Hippocampal formation (tissue), 2 donors: ENCODE results near the gene SNCAIP.
"Not testable (repeated sequence)": the region's sequence is repeated elsewhere in the genome, so short reads cannot be mapped to it uniquely, and the experiment has no call there.

ENCODE experiments used
- DNase-seq, 2 donors: peaks; one replicate each; lab custom pipeline; 2025; lab: John Stamatoyannopoulos, UW

The SNCAIP gene

DNA sequence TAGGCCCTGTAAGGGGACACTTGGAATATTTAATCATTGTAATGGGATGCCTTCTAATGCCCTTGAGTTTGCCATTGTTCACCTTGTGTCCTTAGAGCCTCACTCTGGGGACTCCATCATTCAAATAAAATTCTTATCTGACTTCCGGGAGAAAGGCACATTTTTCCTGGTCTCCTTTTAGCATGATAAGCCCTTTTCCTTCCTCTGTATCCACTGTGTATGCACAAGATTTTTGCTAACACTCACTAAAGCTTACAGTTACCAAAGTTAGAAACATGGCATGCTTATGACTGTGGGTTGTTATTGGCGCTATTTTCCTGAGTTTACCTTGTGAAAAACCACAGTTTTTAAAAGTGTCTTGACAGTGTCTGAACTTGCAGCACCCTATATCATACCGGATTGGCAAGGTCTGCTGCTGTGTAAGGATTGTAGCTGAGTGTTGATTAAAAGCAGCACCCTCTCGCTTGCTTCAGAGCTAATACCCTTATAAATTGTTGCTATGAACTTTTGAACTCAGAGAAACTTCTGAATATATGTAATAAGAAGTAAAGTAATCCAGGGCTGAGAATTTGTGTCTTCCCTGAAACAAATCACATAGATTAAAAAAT, 46.4 kb downstream of the SNCAIP start:
- no peak for DNase-seq

DNA sequence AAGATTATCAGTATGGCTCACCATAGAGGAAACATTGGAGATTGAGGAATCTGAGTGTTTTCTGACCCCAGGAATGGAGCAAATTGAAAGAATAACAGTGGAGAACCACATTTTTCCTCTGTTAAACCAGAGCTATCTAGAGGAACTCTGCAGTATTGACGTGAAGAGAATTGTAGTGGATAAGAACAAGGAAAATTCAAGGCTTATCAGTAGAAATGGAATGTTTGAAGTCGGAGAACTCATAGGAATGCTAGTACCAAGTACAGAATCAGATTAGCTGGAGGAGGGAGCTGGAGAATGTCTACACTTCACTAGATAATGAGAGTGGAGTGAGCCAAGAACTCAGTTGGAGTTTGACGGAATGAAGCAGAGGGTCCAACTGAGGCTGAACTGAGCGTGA, 50.3 kb downstream of the SNCAIP start:
- no peak for DNase-seq

DNA sequence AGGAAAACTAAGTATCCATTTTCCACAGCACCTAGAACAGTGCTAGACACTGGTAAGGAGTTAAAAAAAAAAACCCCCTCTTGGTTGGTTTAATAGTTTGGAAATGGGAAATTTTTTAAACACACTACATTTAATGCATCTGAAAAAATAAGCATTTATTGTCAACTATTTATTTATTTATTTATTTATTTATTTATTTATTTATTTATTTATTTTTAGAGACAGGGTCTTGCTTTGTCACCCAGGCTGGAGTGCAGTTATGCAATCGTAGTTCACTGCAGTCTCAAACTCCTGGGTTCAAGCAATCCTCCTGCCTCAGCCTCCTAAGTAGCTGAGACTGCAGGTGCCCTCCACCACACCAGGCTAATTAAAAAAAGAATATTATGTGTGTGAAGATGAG, 51.6 kb downstream of the SNCAIP start:
- no peak for DNase-seq

DNA sequence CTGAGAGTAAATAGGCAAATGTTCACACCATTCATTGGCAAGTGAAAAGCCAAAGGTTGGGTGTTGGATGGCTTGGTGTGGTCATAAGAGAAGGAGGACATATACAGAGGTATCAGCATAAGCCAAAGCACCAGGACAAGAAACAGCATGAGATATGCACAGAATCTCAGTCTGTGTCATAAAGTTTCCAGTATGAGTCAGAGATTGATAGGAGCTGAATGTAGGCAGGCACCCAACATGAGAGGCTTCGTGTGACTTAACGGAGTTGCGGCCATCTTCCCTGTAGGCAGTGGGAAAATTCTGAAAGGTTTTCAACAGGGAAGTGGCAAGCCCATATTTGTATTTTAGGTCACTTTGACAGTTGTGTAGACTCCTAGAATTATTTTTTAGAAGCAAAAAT, 54.5 kb downstream of the SNCAIP start:
- DNase-seq: no peak

DNA sequence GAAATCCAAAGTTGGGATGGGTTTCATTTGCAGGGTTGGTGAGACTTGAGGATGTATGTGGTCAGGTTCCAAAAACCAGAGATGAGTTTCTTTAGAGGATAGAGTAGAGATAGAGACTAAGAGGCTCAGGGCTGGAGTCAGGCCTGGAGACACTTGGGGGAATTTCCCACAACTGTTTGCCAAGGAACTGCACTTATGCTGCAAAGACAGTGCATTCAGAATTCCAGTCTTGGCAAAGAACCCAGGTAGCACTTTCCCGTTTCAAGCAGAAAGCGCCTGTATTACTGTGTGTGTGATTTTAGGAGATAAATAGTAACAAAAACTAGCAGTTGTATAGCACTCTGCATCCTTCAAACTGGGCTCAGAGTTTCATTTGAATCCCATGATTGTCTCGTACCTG, 55.4 kb downstream of the SNCAIP start:
- no peak for DNase-seq

DNA sequence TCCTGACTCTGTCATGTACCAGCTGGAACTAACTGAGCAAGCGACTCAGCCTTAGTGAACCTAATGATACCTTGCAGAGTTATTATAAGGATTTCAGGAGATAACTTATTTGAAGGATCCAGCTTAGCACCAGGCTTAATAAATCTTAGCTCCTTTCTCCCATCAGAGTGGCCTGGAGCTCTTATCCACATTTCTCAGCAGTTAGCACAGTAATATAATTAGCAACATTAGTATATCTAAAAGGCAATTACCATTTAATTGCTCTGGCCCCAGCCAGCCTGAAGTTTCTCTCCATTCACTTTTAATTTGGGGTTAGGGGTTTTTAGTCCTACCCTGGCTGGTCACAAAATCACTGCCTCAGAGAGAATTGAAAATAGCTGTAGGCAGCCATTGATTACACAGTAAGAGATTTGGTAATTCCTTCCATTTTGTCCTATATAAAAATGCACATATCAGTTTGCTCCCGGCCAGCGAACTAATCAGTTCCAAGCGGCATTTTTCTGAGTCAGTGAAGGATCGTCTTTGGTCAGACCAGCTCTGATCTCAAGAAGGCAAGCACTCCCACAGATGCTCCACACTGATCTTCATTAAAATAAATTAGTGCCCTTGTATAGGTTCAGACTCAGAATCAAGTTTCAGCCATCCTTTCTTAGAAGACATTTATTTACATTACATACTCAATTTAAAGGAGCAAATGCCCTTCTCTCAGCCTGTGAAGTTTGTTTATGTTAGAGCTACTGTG, 56.6 kb downstream of the SNCAIP start:
- DNase-seq: no peak

DNA sequence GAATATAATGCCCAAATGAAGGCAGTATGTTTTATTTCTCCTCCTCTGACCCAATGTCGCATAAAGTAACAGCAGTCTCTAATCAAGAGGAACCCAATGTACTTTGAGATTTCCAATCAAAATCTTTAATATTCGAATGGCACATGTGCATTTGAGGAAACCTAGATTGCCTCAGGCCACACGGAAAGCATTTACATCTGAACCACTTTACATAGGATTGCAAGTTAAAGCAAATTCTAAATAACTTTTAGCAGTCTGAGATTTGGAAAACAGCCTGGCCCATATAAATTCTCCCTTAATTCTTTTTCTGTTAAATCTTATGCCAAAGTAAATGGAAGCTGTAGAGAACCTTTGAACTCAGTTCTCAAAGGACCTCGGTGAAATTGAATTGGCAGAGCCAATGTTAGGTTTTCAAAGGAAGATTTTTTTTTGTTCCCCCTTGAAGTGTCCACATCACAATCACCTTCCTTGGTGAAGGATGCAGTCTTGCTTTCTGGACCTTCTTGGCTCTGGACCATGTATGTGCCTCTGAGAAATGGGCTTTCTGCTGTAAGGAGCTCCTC, 57.3 kb downstream of the SNCAIP start:
- DNase-seq: no peak

DNA sequence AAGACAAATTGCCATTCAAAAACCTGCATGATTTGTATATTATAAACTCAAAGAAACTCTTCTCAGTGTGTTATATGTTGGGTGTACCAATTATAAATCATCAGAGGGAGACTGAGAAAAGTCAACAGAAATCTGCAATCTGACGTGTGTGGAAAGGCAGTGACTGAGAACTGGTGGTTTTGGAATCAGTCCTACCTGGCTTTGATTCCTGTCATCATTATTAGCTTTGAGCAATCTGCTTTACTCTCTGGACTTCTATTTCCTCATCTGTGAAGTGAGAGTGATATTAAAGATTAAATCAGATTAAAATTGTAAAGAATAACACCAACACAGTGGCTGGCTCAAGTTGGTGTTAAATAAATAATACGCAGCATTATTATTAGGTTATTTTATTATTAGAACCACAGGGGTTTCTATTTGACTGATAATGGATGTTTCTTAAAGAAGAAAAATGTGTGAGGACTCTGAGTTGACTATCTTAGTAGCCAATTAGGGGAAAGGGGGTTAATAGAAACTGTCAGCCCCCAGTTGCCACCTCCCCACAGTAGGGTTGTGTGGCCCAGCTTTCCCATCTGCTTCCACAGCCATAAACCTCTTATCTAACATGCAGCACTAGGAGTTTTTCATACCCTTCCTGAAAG, 59.6 kb downstream of the SNCAIP start:
- no peak for DNase-seq

DNA sequence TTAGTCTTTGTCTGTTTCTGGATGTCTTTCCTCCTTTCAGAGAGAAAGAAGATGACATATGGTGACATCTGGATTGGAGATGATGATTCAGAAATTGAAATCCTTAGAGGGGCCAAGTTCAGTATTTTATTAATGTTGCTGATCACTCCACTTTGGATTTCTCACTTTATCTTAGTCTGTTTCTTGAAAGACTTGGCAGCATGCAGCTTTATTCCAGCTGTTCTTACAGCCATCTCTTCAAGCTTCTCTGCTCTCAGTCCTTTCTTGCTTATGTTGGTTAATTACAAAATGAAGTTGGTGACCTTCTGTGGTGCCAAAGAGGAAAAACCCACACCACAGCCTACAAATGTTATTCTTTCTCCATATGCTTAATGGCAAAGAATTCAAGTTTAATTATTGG, 62.1 kb downstream of the SNCAIP start:
- no peak for DNase-seq

DNA sequence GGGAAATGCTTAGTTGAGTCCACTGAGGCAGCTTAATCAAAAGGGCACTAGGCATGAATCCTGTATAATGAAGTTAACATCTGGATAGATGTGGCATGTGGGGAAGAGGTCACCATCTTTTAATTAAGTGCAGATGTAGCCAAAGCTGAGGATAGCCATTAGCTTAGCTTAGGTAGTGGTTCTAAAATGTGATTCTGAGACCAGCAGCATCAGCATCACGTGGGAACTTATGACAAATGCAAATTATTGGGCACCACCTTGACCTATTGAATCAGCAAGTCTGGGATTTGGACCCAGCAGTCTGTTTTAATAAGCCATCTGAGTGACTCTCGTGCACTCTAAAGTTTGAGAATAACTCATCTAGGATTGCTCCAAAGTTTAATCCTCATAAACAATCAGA, 63.8 kb downstream of the SNCAIP start:
- DNase-seq: no peak

DNA sequence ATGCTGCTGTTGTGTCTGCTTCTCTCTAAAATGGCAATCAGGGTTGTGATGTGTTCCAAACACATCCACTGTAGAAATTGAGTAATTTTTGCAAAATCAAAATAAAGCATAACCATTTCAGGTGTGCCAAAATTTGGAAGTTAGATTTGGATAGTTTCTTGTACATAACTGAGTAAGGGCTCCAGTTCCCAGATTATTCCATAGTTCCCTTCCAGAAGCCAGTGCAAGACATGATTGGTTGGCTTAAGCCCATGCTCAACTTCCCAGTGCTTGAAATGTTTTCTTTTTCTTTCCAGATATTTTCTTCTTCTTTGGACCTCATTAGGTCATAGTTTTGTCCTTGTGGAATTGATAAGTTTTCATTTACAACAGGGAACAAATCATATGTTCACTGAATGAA, 64.2 kb downstream of the SNCAIP start:
- no peak for DNase-seq

DNA sequence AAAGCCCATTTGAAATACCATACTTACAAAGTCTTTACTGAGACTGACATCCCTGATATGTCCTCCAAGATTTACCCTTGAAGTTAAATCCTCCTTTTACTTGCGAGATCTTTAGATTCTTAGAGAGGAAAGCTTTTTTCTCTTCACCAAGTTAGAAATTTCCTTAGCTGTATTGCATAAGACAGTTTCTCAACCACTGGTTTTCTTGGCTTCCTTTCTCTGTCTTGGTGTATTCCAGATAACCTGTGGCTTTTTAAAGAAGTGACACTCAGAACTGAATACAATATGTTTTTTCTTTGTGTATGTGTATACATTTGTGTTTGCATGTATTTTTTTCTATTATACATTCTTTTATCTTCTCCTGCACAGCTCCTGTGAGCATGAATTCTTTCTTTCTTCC, 65.0 kb downstream of the SNCAIP start:
- no peak for DNase-seq

DNA sequence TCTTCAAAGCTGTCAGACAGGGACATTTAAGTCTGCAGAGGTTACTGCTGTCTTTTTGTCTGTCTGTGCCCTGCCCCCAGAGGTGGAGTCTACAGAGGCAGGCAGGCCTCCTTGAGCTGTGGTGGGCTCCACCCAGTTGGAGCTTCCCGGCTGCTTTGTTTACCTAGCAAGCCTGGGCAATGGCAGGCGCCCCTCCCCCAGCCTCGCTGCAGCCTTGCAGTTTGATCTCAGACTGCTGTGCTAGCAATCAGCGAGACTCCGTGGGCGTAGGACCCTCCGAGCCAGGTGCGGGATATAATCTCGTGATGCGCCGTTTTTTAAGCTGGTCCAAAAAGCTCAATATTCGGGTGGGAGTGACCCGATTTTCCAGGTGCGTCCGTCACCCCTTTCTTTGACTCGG, 70.9 kb downstream of the SNCAIP start:
- DNase-seq: not testable (repeated sequence)

DNA sequence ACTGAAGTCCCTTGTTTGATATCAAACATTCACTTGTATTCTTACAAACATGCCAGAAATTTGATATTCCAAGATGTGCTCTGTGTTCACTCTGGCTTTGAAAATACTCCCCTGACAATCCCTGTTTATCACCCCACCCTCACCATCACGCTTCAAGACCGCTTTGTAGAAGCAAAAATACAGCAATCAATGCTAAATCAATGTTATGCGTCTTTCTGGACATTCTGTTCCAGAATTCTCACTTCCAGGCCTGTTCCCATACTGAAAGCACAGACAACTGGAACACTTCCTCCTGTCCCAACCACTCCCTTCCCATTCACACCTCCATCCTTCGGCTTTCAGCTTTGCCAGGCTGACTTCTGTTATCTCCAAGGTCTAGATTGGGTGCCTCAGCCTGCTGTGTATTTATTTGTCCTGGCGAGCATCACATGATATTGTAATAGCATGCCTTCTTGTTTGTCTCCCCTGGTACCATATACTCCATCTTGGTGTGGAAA, 72.8 kb downstream of the SNCAIP start:
- no peak for DNase-seq

DNA sequence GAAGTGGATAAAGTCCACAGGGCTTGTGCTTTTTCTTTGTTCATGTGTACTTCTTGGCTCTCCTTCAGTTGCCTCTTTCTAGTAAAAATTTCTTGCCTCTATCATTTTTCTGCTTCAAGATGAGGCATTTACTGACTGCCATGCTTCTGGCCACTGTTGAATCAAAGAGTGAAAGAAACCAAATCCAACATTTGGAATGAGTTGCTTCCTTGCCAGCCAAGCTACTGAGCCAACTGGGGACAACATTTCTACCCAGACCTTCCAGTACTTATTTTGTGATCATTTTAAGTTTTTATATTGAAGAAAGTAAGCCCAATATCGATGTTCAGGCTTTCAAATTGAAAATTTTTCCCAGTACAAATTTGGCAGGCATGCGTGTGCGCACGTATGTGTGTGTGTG, 73.2 kb downstream of the SNCAIP start:
- DNase-seq: no peak

DNA sequence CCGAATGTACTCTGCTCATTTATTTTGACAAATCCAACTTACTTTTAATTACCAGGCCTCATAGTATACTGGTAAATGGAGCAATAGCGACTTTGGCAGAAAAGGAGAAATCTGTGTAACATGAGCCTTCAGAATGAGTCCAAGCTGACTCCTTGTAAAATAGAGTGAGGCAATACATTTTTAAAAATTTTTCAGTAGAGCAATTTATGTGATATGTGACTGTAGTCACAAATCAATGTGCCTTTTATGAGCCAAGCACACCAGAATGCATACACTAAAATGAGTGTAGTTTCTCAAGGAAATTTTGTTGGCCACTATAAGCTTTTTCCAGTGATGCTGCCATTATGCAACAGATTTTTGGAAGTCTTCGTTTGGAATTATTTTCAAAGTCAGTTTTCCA, 73.8 kb downstream of the SNCAIP start:
- DNase-seq: no peak

DNA sequence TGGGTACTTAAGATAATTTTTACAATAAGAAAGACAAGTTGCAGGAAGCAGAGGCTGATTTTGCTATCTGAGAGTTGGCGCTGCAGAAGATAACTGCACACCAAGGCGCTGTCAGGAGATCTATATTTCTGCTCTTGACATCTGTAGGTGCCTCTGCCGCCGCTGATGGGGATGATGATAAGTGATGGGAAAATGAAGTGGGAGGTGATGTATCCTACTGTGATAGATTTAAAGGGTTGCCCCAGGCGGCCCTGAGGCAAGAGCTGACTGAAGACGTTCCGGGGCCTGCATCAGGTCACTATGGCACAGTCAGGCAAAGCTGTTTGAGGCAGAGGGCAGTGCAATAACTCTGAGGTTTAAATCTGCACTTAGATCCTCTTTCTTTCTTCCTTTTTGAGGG, 78.1 kb downstream of the SNCAIP start:
- DNase-seq: no peak

DNA sequence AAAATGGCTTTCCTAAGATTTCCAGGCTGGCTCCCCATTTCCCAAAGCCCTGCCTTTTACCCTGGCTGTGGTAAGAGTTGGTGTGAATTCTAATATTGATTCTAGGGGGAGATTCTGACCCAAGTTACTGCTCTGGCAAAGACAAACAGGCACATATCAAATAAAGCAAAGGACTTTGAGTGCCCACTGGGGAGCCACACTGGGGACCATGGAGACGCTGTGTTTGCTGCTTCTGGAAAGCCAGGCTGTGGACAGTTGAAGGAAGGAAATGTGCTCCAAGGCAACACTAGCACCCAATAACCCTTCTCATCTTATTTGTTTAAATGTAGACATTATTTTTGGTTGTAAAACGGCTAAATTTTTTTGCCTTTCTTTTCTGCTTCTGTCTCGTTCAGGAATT, 78.7 kb downstream of the SNCAIP start:
- DNase-seq: no peak

DNA sequence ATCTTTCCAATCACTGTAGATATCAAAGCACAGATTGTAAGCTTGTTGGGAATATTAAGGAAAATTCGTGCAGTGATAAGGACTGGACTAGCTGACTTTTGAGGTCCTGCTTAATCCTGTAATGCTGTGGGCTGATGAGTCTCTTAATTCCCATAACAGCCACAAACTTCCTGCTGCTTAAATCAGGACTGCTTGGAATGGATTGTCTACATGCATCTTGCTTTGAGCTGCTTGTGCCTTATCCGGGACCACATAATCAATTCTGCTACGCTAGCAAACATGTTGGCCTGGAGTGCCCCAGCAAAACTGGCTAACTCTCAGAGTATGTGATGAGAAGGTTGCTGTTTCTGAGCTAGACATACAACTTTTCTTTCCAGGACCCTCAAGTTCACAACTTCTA, 79.6 kb downstream of the SNCAIP start:
- DNase-seq: no peak

DNA sequence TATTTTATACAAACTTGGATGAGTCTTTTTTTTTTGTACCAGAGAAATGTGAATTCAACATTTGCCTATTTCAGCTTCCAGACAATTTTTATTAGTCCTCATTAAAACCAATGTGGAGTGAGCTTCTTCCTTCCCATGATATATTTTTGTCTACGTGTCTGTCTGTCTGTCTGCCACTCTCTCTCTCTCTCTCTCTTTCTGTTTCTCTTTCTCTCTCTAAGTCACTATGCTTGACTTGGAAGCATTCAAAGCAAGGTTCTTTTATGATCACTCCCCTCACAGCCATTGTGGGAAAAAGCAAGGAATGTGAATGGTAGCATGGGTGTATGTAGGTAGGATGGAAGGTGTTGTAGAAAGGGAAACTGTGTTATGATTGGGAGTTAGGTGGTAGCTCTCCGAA, 80.2 kb downstream of the SNCAIP start:
- DNase-seq: no peak

DNA sequence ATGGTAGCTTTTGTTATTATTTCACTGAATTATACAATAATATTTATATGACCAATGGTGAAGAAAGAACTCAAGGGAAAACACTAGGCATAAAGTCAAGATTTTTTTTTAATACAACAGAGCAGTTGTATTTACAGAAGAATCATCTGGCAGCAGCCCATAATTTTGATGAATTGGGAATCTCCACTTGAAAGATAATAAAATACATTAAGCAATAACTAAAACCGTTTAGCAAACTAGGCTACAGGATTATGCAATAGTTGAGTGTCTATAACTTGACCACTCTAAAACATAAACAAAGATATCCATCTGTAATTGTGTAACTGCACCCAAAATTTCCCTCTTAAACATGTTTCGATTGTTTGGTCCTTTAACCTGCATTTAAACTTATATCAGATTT, 80.8 kb downstream of the SNCAIP start:
- no peak for DNase-seq

DNA sequence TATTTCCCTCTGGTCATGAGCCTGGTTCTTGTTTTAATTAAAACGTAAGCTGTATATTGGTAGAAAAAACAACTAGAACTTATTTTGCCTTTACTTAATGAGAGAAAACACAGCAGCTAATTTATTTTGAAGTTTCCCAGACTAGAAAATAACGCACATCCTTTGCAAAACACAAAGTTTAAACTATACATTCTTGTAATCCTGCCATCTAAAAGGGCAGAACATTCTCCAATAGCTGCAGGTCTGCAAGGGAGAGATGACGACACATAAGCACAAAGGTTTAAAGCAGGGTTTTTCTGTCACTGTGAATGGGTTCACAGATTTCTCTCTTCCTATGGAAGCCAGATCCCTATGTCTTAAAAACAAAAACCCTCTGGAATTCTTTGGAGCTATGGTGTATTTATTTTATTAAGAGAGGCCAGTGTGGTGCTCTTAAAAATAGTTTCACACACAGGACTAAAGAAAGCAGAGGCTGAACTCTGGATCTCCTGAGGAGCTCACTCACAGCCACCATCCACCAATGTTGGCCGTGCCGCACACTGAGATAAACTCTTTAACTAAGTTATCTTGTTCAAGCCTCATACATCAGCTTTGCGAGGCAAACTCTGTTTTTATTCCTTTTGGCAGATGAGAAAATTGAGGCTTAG, 82.4 kb downstream of the SNCAIP start:
- no peak for DNase-seq

DNA sequence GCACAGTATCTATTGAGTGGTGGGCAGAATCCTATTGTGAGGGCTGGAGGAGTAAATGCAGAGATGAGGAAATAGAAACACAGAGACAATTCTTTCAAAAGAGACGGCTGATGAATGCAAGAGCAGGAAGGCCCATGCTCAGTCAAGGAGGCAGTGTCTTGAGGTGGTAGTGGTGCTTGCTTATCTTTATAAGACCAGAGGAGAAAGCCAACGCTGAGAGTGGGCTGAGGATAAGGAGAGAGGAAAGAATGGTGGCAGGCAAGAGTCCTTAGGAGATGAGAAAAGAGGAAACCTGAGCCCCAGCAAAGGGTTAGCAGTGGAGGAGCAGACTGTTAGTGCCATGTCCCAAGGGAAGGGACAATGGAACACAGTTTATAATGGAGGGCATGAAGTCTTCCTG, 86.0 kb downstream of the SNCAIP start:
- DNase-seq: no peak
